Stomach smooth muscle (tissue), 2 donors: Measurements from ENCODE around the gene SH3BGR.

Experiments
- H3K27ac ChIP-seq: one replicate; pipeline ENCODE4 v1.7.0; 2013; ENCODE audit warnings: mild to moderate bottlenecking, low read length, inconsistent platforms
- H3K27me3 ChIP-seq, 2 donors: one replicate each; pipeline ENCODE4 v1.7.0; 2013; ENCODE audit warnings: low read length in 2 of 2; ENCODE audit not compliant: insufficient read depth in 2 of 2, control insufficient read depth in 1 of 2
- H3K36me3 ChIP-seq, 2 donors: one replicate each; pipeline ENCODE4 v1.7.0; 2013; ENCODE audit warnings: low read length in 2 of 2; ENCODE audit not compliant: control insufficient read depth in 2 of 2, insufficient read depth in 2 of 2
- H3K4me1 ChIP-seq: one replicate; pipeline ENCODE4 v1.7.0; 2013; ENCODE audit warnings: low read length; ENCODE audit not compliant: control insufficient read depth, insufficient read depth
- H3K4me3 ChIP-seq, 2 donors: one replicate each; pipeline ENCODE4 v1.7.0; 2013; ENCODE audit warnings: low read length in 2 of 2
- H3K9ac ChIP-seq, 2 donors: one replicate each; pipeline ENCODE4 v1.7.0; 2013; ENCODE audit warnings: low read length in 2 of 2, mild to moderate bottlenecking in 1 of 2
- H3K9me3 ChIP-seq, 2 donors: one replicate each; pipeline ENCODE4 v1.7.0; 2013; ENCODE audit warnings: low read length in 2 of 2; ENCODE audit not compliant: control insufficient read depth in 2 of 2
- donor health status: healthy.
- donor health status: Pancreatic carcinoma.

Gene SH3BGR

DNA sequence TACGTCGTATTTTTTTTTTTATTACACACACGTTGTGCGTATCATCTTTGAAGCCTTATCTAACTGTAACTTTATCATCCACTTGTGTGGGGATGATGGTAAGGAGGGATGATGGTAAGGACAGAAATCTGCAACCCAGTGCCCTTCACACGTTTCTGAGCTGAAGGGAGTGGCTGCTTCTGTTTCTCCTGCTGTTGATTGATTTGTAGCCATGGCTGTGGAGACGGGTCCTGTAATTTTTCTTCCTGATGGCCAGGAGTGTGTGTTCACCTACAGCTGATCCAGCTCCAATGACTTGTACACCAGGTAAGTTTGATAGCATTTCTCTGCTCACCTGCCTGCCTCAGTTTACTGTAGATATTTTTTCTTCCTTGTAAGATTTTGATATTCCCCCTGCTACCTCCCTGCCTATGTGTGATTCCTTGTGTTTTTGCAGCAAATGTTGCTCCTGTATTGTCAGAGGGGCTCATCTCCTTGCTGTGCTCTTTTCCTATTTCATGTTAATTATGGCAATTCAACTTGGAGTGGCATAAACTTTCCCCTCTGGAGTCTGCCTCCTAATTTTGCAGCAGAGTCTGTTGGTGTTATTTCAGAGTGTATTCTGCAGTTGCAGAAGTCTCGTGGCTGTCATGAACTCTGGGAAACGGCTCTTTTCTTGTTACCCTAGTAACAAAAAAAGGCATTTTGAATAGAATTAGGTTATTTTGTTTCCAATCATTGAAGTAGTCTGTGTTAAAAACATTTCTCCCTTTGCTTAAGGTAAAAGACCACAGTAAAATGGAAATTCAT, 64.1 kb downstream of the SH3BGR start:
- H3K9me3 ChIP-seq: no peaks in the 10 kb centered on the region
- H3K27ac ChIP-seq: no peak overlapping the region
- H3K27me3 ChIP-seq: no peaks in the 10 kb centered on the region
- H3K4me1 ChIP-seq: no peaks in the 10 kb centered on the region
- H3K4me3 ChIP-seq: no peak overlapping the region
- no peak overlapping the region for H3K9ac ChIP-seq
- H3K36me3 ChIP-seq: peaks cover 0 to 2% of the 10 kb centered on the region in 2 donors

DNA sequence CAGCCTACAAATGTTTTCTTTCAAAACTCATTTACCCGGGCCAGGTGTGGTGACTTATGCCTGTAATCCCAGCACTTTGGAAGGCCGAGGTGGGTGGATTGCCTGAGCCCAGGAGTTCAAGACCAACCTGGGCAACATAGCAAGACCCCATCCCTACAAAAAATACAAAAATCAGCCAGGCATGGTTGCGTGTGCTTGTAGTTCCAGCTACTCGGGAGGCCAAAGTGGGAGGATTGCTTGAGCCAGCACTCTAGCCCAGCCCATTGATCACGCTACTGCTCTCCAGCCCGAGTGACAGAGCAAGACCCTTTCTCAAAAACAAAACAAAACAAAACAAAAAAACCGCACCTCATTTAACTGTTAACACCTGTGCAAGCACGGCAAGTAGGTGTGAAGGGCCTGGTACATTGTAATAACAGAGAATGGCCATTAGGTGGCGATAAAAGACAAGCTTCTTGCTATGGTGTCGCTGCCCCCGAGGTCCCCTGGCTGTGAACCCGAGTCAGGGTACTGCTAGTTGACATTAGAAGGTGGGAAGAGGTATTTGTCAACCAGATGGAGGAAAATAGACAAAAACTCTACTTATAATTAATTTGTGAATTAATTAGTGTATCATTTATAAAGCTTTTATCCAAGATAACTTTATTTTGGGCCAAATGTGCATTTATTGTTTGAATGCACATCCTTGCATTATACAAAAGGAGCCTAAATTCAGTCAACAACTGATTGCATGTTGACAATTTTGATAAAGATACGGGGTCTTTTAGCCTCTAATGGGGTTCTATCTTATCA, 66.5 kb downstream of the SH3BGR start:
- Histone ChIP-seq H3K4me1 (no peaks in the 10 kb centered on the region), H3K4me3 (no peak overlapping the region), H3K27me3 (no peaks in the 10 kb centered on the region), H3K9me3 (no peaks in the 10 kb centered on the region), H3K27ac (no peak overlapping the region), H3K36me3 (peaks cover 0 to 2% of the 10 kb centered on the region in 2 donors), H3K9ac (no peak overlapping the region)

DNA sequence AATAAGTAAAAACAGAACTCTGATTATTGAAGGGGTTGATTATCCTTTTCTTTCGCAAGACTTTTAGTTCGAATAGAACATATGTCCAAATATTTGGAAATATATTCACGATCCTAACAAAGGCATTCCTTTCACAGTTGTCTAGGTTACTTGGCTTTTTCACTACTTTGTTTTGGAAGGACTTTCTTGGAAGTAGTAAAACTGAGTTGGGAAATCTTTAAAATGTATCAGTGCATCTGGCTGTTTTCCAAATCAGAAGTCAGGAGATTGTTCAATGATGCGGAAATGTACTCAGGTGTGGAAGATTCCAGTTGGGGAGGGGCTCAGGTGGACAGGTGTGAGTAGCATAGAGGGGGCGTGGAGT, 67.1 kb downstream of the SH3BGR start:
- Histone ChIP-seq H3K9ac (no peak overlapping the region), H3K27ac (no peak overlapping the region), H3K36me3 (peaks cover 0 to 2% of the 10 kb centered on the region in 2 donors), H3K4me1 (peaks cover 3% of the 10 kb centered on the region), H3K9me3 (no peaks in the 10 kb centered on the region), H3K27me3 (no peaks in the 10 kb centered on the region), H3K4me3 (no peak overlapping the region)

DNA sequence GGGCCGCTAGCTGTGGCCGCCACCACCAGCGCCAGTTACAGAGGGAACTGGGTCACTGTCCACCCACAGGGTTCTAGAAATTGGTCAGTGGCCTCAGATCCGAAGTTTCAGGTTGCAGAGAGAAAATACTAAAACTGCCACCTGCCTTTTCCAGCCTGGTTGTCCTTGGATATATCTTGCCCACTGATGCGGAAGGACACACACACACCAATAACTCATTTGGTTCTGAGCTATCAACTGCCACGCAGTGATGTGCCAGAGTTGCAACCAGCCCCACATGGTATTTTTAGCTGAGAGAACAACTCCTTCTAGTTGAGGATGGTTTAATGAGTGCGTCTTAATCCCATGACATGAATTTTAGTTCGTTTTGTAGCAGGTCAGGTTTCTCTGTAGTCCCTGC, 68.1 kb downstream of the SH3BGR start:
- Histone ChIP-seq H3K27ac (no peak overlapping the region), H3K4me1 (peaks cover 4% of the 10 kb centered on the region), H3K4me3 (no peak overlapping the region), H3K36me3 (peaks cover 0 to 2% of the 10 kb centered on the region in 2 donors), H3K9ac (no peak overlapping the region), H3K27me3 (no peaks in the 10 kb centered on the region), H3K9me3 (no peaks in the 10 kb centered on the region)

DNA sequence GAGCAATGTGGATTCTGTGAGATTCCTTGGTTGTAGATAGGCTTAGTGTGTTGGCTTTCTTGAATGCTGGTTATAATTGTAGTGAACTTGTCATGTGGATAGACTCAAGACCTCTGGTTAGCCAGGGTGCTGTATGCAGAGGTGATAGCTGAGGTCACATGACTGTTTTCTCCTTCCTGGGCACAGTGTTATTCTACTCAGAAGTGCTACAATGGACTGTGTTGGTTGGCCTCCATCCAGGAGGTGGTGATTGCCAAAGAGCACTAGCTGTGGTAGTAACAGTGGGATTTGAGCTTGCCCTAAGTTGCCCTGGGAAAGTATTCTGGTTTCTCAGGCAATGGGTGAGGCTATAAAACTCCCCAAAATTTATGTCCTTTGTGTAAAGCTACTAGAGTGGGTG, 71.6 kb downstream of the SH3BGR start:
- H3K9me3 ChIP-seq: no peaks in the 10 kb centered on the region
- peaks cover 7% of the 10 kb centered on the region for H3K4me1 ChIP-seq
- H3K4me3 ChIP-seq: no peak overlapping the region
- no peak overlapping the region for H3K9ac ChIP-seq
- no peaks in the 10 kb centered on the region for H3K36me3 ChIP-seq
- H3K27me3 ChIP-seq: no peaks in the 10 kb centered on the region
- no peak overlapping the region for H3K27ac ChIP-seq

DNA sequence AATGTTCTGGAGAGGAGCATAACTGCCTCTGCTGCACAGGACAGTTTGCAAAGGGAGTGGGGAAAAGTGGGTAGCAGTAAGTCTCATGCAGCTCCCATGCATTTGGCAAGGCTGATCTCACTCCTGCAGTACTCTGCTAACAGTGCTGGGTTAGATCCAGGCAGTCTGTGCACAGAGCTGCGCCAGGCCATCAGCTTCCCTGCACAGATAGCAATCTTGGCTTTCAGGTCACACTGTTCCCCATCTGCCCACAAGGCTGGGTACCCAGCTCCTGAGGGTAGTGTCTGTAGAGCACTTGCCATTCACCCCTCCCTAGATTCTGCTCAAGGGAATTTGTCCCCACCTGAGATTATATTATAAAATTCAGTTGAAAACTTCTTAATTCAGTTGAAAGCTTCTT, 72.1 kb downstream of the SH3BGR start:
- Histone ChIP-seq H3K4me1 (peaks cover 7% of the 10 kb centered on the region), H3K9ac (no peak overlapping the region), H3K27ac (no peak overlapping the region), H3K9me3 (no peaks in the 10 kb centered on the region), H3K4me3 (no peak overlapping the region), H3K36me3 (no peaks in the 10 kb centered on the region), H3K27me3 (no peaks in the 10 kb centered on the region)

DNA sequence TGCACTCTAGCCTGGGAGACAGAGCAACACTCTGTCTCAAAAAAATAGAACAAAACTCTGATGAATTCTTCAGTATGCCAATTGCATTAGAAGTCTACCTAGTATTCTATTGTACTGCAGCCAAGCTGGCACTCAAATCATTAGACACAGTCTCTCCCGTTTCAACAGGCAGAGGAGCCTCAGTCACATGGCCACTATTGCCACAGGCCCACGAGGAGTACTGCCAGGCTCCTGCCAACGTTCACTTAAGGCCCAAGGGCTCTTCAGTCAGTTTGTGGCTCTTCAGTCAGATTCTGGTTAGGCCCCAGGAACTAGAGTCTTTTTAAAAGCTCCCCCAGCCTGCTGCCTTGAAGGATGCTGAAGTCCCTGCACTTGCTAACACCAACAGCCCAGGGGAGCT, 73.4 kb downstream of the SH3BGR start:
- H3K4me1 ChIP-seq: peaks cover 7% of the 10 kb centered on the region
- H3K9me3 ChIP-seq: no peaks in the 10 kb centered on the region
- no peak overlapping the region for H3K27ac ChIP-seq
- no peaks in the 10 kb centered on the region for H3K27me3 ChIP-seq
- H3K9ac ChIP-seq: no peak overlapping the region
- H3K36me3 ChIP-seq: no peaks in the 10 kb centered on the region
- H3K4me3 ChIP-seq: no peak overlapping the region

DNA sequence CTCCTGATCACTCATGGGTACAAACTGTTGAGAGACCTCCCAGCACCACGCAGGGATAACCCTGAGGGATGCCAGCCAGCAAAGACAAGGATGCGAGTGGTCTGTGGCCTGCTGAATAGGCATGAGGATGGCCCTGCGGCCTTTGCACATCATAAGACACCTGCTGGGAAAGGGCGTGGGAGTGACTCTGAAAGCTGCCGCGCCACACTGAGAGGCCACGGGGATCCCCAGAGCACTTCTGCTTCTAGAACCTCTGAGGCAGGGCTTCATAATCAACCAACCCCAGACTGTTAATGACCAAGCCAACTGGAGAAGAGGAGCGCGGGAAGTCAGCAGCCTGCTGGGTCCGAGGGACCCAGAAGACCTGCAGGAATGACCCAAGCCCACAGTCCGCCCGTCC, 73.8 kb downstream of the SH3BGR start:
- no peak overlapping the region for H3K9ac ChIP-seq
- H3K27me3 ChIP-seq: no peaks in the 10 kb centered on the region
- H3K36me3 ChIP-seq: no peaks in the 10 kb centered on the region
- no peak overlapping the region for H3K27ac ChIP-seq
- H3K4me1 ChIP-seq: peaks cover 7% of the 10 kb centered on the region
- no peaks in the 10 kb centered on the region for H3K9me3 ChIP-seq
- H3K4me3 ChIP-seq: no peak overlapping the region

DNA sequence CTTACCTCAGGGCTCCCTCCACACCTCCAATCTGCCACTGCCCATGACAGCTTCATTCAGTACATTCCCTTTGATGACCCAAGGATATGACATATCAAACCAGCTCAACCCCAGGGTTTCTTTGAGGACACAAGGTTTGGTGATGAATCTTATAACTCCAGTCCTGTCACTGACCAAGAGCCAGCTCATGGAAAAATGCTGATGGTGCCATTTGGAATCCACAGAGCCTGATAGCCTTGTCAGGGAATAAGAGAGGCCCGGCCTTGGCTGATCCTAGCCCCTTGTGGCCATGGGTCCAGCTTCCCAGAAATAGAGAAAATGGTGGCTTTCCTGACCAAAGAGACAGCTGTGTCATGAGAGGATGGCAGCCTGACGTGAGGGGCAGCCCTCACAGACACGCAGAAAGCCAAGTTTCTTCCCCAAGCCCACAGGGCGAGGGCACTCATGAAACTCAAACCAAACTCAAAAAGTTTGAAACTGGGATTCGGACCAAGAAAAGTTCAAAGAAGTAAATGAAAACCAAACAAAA, 75.4 kb downstream of the SH3BGR start:
- Histone ChIP-seq H3K27me3 (no peaks in the 10 kb centered on the region), H3K9me3 (no peaks in the 10 kb centered on the region), H3K9ac (no peak overlapping the region), H3K4me1 (peaks cover 7% of the 10 kb centered on the region), H3K27ac (no peak overlapping the region), H3K4me3 (no peak overlapping the region), H3K36me3 (no peaks in the 10 kb centered on the region)

DNA sequence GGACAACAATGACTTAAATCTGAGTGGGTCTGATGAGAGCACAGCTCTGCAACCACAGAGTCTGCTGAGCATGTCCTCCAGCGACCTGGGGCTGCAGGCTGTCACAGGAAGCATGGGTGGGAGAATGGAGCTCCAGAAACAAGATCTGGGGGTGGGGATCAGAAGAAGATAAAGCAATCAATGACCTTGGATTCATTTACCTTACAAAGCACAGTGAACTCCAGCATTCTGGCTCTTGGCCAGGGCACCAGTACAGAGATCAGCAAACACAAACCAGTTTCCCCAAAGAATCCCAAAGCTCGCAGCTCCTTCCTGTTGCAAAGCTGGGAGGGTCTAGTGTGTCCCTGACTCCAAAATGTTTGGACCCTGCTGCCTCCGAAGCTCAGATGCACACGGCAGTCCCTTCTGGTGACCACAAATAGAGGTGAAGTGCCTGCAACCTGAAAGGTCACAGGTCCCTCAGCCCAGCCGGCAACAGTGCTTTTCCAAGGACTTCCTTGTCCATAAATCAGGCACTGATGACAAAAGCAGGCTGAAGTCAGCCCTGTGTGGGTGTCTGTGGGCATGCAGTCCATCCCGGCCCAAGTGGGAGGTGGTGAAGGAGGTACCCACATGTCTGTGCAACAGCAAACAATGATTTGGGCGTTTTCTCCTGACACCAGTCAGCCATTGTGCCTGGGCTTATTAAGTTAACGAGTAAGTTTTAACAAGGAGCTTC, 76.1 kb downstream of the SH3BGR start:
- no peak overlapping the region for H3K4me3 ChIP-seq
- H3K27me3 ChIP-seq: no peaks in the 10 kb centered on the region
- peaks cover 7% of the 10 kb centered on the region for H3K4me1 ChIP-seq
- no peak overlapping the region for H3K27ac ChIP-seq
- no peaks in the 10 kb centered on the region for H3K9me3 ChIP-seq
- no peak overlapping the region for H3K9ac ChIP-seq
- no peaks in the 10 kb centered on the region for H3K36me3 ChIP-seq
